ENCODE measurements around the gene SPTLC3.

DNA sequence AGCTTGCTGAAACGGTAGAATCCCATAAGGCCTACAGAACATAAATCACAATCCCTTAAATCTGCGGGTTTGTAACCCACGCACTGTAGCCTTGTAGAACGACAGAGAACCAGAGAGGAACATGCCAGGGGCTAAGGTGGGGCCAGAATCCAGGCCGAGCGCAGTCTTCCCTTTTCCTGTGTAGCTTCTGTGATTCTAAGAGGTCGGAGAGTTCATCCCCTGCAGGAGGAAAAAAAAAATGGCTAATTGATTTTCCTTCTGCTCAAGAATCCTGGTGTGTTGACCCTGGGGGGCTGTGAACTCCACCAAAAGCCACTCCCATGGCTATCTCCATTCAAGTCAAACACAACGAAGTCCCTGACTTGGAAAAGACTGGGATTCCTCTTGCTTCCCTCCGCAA is 96.3 kb downstream of the SPTLC3 start:
- TF ChIP-seq TAF1 (IDR thresholded peaks at IDR 0.05; ENCODE audit: borderline replicate concordance, insufficient read depth, low read length) = no peak
- TF ChIP-seq SIN3A (IDR thresholded peaks at IDR 0.05; ENCODE audit: borderline replicate concordance, insufficient read depth, low read length) = no peak
- no peak for TF ChIP-seq POLR2AphosphoS5 (IDR thresholded peaks at IDR 0.05; ENCODE audit: low read depth, low read length)

All from PFSK-1 (cell line).